ENCODE results near the gene NOS1AP.

DNA sequence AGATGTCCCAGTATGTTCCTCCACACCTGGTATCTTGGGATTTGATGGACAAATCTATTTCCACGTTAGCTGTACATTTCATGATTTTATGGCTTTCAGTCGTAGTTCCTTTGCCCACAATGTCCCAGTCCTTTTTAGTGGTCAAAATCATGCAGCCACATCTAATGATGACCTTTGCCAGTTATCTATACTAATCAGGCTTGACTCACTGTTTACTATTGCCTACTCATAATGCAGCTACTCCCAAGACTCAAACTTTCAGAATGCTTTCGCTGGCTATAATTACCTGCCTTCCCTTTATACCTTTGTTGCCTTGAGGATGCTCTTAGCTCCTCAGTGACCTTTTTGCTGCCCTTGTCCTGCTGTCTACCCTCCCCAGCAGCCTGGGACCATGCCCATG is 6.4 kb downstream of the NOS1AP start:
- TF ChIP-seq GATA2 (IDR thresholded peaks at IDR 0.05; ENCODE audit: low read depth, low read length) (no peak), GATA3 (IDR thresholded peaks at IDR 0.05; ENCODE audit: low read depth, low read length) (no peak)
